ENCODE data around the gene ACVR2A.

DNA sequence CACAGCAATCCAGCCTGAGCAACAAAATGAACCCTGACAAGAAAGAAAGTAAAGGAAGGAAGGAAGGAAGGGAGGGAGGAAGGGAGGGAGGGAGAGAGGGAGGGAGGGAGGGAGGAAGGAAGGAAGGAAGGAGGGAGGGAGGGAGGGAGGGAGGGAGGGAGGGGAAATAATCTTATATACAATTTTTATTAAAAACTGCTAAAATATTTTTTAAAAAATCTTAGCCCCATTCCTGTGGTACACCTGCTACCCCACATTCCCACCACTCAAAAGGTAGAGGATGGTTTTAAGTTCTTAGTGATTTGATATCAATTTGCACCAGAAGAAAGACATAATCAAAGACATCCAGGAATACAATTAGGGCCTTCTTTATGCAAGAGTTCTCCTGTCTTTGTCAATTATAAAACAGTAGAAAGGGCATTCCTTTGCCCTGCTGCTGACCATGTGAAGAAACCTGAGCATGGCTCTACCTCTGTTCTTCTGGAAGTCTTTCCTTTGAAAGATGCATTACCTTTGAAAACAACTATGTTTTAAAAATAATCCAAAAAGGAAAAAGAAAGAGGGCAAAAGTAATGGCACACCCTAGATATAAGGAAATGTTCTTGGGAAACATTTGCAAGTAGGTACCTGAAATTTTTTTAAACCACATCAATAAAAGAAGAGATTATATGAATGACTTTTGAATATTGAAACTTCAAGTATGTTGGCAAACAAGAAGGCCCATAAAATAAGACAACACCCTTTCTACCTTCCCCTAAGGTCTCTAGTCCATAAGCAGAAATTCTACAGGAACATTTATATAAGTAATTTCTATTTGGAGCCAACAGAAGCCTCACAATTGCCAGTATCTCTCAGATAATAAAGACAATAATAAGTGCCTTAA lies 33.7 kb upstream of the ACVR2A start:
- TF ChIP-seq, protein P1, sequence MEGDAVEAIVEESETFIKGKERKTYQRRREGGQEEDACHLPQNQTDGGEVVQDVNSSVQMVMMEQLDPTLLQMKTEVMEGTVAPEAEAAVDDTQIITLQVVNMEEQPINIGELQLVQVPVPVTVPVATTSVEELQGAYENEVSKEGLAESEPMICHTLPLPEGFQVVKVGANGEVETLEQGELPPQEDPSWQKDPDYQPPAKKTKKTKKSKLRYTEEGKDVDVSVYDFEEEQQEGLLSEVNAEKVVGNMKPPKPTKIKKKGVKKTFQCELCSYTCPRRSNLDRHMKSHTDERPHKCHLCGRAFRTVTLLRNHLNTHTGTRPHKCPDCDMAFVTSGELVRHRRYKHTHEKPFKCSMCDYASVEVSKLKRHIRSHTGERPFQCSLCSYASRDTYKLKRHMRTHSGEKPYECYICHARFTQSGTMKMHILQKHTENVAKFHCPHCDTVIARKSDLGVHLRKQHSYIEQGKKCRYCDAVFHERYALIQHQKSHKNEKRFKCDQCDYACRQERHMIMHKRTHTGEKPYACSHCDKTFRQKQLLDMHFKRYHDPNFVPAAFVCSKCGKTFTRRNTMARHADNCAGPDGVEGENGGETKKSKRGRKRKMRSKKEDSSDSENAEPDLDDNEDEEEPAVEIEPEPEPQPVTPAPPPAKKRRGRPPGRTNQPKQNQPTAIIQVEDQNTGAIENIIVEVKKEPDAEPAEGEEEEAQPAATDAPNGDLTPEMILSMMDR (IDR thresholded peaks at IDR 0.05): no peak
- TF ChIP-seq POLR2A (IDR thresholded peaks at IDR 0.05): no peak

Data from esophagus squamous epithelium (tissue), 4 donors.